Activated T-helper 17 cell treated with anti-CD3 and anti-CD28 coated beads, Interleukin-2, amount 50 U/mL, for 72 hours (primary cell): ENCODE results near the gene ADAMTS12. TPM values are rescaled to one million over a fixed set of nuclear protein-coding genes. Genes with fewer than 3 reads are reported as not detected.

ENCODE experiments used
- ATAC-seq: fragments of 150-1000 bp; cut with Tn5 transposase; replicated peaks from 2 replicates; pipeline ENCODE4 v1.10.0; 2021; ENCODE audit warnings: mild to moderate bottlenecking, moderate library complexity
- H3K27ac Mint-ChIP-seq: one replicate; pipeline ENCODE4 v1.8.0; 2022; ENCODE audit warnings: mixed read lengths
- H3K27me3 Mint-ChIP-seq: one replicate; pipeline ENCODE4 v1.8.0; 2022; ENCODE audit warnings: mixed read lengths
- H3K36me3 Mint-ChIP-seq: one replicate; pipeline ENCODE4 v1.8.0; 2022; ENCODE audit warnings: low read depth, mild to moderate bottlenecking, mixed read lengths
- H3K4me1 Mint-ChIP-seq: one replicate; pipeline ENCODE4 v1.8.0; 2022; ENCODE audit warnings: mixed read lengths
- H3K4me3 Mint-ChIP-seq: one replicate; pipeline ENCODE4 v1.8.0; 2022; ENCODE audit warnings: mild to moderate bottlenecking, mixed read lengths
- H3K9me3 Mint-ChIP-seq: one replicate; pipeline ENCODE4 v1.8.0; 2022; ENCODE audit warnings: mixed read lengths
- total RNA-seq, 2 donors: library from RNA; stranded (reverse); gene quantifications; one replicate each; pipeline ENCODE4 v1.2.3, GENCODE V29; 2022

The ADAMTS12 gene
- total RNA-seq, 2 donors from 2014 or later = not detected

DNA sequence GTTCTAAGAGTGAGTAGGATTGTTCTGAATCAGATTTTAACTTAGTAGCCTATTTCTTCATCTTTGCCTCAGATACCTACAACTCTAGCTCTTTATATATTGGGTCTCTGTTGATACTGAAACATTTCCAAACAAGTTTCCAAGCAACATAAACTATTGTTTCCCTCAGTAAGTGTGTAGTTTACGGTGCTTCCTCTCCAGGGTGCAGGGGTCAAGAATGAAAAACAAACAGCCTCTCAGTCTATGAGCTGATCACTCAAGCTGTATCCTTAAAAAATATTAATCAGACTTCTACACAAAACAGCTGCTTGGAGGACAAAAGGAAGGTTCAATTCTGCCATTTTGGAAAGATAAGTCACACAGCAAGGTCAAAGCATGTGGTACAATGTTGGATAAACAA is 75.0 kb downstream of the ADAMTS12 start:
- H3K4me1 Mint-ChIP-seq = no peaks in the 10 kb centered on the region
- H3K36me3 Mint-ChIP-seq = no peaks in the 10 kb centered on the region
- no peaks in the 10 kb centered on the region for H3K9me3 Mint-ChIP-seq
- H3K4me3 Mint-ChIP-seq = no peak overlapping the region
- H3K27me3 Mint-ChIP-seq = no peaks in the 10 kb centered on the region
- ATAC-seq = no peak
- H3K27ac Mint-ChIP-seq = no peak overlapping the region

DNA sequence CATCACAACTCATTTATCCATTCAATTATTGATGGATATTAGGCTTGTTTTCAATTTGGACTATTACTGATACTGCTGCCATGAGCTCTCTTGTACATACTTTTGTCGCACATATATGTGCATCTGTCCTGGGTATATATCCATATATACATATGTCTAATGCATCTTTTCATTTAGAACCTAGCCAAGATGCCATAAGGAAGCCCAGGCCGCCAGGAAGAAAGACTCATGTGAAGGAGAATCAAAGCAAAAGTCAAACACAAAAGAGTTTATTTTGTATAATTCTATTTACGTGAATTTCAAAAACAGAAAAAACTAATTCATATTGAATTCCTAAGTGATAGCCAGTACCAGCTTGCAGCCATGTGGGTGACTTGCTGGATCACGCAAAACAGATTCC is 79.0 kb downstream of the ADAMTS12 start:
- Mint-ChIP-seq H3K36me3 (no peaks in the 10 kb centered on the region), H3K4me3 (no peak overlapping the region), H3K9me3 (no peaks in the 10 kb centered on the region), H3K27ac (no peak overlapping the region), H3K27me3 (no peaks in the 10 kb centered on the region), H3K4me1 (no peaks in the 10 kb centered on the region)
- ATAC-seq = no peak

DNA sequence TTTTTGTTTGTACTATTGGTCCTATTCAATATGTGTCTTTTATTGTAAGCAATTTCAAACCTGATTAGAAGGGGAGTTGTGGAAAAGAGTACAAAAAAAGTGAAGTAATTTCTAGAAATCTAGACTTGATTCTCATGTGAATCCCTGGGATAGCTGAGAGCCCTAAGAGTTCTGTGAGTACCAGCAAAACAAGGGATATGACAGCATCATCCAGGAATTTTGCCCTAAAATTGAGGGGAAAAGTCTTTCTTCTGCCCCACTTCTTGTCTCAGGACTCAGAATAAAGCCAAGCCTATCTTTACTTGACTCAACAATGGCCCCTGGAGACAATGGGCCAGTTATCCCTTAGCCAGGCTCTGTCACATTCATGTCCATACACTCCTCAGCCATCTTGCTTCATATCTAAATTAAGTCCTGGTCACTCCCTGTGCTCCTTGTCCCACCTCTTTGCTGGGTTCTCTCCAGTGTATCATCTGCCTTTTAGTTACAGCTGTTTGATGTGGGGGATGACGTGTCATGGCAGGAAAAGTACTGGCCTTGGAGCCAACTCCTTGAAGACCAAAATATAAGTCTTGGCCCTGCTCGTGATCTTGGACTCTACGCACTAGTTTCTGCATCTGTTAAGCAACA is 81.2 kb downstream of the ADAMTS12 start:
- ATAC-seq = no peak
- no peaks in the 10 kb centered on the region for H3K36me3 Mint-ChIP-seq

DNA sequence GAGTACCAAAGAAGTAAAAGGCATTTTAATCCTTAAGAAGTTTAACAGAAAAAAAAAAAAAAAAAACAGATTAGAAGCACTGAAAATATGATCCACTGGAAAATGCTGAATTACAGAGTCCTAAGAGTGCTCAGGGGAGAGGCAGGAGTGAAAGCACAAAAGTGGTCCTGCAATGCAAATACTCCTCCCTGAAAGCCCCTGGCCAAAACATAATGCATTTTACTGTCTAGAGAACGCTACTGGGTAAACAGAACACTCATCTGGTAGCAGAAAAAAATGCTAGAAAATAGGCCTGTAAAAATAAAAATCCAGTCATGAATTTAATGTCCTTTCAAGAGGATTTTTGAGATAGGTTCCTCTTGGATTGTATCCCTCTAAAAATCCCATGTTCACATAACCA is 81.9 kb downstream of the ADAMTS12 start:
- no peaks in the 10 kb centered on the region for H3K4me1 Mint-ChIP-seq
- H3K4me3 Mint-ChIP-seq = no peak overlapping the region
- ATAC-seq = no peak
- H3K9me3 Mint-ChIP-seq = no peaks in the 10 kb centered on the region
- no peaks in the 10 kb centered on the region for H3K36me3 Mint-ChIP-seq
- H3K27ac Mint-ChIP-seq = no peak overlapping the region
- peaks cover 3% of the 10 kb centered on the region for H3K27me3 Mint-ChIP-seq

More for the DNA sequence above, 81.2 kb downstream of the ADAMTS12 start:
- Mint-ChIP-seq H3K27ac (no peak overlapping the region), H3K4me3 (no peak overlapping the region), H3K27me3 (no peaks in the 10 kb centered on the region), H3K4me1 (no peaks in the 10 kb centered on the region), H3K9me3 (no peaks in the 10 kb centered on the region)

DNA sequence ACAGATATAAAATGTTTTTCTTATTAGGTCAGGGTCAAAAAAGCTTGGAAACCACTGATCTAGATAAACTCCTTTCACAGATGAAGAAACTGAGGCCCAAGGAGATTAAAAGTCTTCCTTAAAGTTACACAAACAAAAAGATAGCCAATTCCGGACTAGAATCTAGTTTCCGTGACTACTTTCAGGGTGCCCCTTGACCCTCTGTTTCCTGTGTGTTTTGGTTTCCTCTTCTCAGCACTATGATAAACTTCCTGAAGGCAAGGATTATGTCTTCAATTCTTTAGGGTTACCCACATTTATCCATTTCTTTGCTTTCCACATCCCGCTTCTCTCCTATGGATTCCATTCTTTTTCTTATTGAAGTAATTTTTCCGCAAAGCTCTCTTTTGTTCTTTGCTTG is 83.1 kb downstream of the ADAMTS12 start:
- H3K4me3 Mint-ChIP-seq = no peak overlapping the region
- H3K36me3 Mint-ChIP-seq = no peaks in the 10 kb centered on the region
- H3K9me3 Mint-ChIP-seq = no peaks in the 10 kb centered on the region
- H3K27ac Mint-ChIP-seq = no peak overlapping the region
- H3K27me3 Mint-ChIP-seq = peaks cover 3% of the 10 kb centered on the region
- no peaks in the 10 kb centered on the region for H3K4me1 Mint-ChIP-seq
- no peak for ATAC-seq

DNA sequence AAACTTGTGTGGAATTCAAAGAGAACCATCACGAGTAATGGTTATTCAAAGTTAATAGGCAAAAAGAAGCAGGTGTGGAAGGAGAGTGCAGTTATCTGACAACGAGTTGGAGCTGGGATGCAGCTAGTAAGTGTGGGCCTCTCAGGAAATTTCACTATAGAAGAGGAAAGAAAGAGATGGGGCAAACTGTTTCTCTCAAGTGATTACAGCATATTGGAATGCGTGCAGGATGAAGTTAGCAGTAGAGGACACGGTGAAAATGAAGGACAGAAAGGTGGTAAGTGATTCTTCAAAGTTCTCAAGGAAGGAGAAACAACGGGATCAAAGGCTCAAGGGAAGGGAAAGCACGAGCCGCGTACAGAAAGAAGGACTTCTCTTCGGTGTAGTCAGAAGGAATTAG is 84.0 kb downstream of the ADAMTS12 start:
- Mint-ChIP-seq H3K27ac (no peak overlapping the region), H3K36me3 (no peaks in the 10 kb centered on the region), H3K4me1 (no peaks in the 10 kb centered on the region), H3K9me3 (no peaks in the 10 kb centered on the region), H3K4me3 (no peak overlapping the region), H3K27me3 (peaks cover 3% of the 10 kb centered on the region)
- no peak for ATAC-seq

DNA sequence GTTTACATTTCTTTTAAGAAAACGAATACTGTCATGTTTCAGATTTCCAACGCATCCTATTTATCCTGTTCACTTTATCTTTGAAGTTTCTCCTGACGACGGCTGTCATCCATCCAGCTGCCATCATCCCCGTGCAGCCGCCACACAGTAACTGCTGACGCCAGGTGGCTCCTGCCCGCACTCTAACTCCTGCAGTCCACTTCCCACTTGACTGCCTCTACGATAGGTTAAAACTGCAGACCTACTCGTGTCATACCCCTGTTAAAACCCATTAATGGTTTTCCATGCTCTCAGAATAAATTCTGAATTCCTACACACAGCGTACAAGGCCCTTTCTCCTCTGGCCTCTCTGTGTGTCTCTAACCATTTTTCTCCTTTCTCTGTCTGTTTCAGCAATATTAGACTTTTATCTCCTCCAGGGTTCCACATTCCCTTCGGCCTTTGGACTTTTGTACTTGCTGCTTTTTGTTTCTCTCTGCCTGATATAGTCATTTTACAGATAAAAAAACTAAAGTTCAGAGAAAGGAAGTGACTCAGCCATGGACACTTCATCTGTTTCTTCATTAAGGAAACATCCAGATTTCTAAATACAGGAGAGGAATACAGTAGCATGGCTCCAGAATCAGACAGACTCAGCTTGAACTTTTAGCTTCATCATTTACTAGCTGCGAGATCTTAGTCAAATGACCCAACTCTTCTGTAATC is 84.9 kb downstream of the ADAMTS12 start:
- ATAC-seq = no peak
- peaks cover 3% of the 10 kb centered on the region for H3K27me3 Mint-ChIP-seq
- no peak overlapping the region for H3K4me3 Mint-ChIP-seq
- no peaks in the 10 kb centered on the region for H3K36me3 Mint-ChIP-seq
- no peaks in the 10 kb centered on the region for H3K9me3 Mint-ChIP-seq
- H3K4me1 Mint-ChIP-seq = no peaks in the 10 kb centered on the region
- no peak overlapping the region for H3K27ac Mint-ChIP-seq

DNA sequence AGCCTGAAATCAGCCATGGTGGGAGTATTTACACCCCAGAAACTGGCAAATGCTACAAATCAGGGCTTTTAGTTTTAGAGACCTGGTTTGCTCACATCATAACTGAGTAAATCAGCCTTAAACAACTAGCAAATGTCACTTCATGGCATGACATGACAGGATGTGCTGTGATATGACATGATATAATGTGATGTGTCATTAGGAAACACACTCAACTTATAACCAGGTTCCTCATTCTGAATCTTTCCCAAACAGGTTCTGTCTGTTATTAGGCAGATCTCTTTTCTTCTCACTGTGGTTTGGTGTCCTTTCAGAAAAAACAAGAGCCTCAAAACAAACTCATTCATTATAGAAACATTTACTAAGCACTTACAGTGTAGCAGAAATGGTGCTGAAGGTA is 90.5 kb downstream of the ADAMTS12 start:
- H3K27me3 Mint-ChIP-seq = peaks cover 6% of the 10 kb centered on the region
- H3K9me3 Mint-ChIP-seq = no peaks in the 10 kb centered on the region
- no peaks in the 10 kb centered on the region for H3K4me1 Mint-ChIP-seq
- no peak overlapping the region for H3K27ac Mint-ChIP-seq
- ATAC-seq = no peak
- no peaks in the 10 kb centered on the region for H3K36me3 Mint-ChIP-seq
- H3K4me3 Mint-ChIP-seq = no peak overlapping the region

DNA sequence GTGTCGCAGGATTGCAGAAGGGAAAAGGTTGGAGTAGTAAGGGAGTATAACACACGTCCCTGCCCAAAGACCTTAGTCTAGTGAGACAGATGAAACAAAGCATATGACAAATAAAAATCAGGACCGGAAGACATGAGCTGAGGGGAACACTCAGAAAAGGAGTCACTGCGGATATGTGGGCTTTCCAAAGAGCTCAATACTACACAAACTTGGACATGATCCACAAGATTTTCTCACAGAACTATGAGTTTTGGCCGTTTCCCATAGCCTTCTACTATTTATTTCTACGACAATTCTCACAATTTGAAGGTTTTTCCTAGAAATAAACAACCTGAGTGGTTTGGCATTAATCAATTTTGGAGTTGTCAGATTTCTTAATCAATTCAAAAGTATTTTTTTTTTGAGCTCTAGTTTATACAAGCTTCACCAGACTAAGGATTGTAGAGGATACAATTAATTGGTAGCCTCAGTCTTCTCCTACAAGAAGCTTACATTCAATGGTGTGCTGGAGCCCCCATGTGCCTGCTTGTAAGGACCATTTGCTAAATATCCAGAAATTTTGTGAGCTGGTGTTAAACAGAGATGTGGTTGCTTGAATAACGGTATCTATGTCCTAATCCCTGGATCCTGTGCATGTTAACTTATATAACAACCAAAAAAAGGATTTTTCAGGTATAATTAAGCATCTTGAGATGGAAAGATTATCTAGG is 91.4 kb downstream of the ADAMTS12 start:
- H3K36me3 Mint-ChIP-seq = no peaks in the 10 kb centered on the region
- no peak overlapping the region for H3K27ac Mint-ChIP-seq
- no peaks in the 10 kb centered on the region for H3K4me1 Mint-ChIP-seq
- no peaks in the 10 kb centered on the region for H3K9me3 Mint-ChIP-seq
- ATAC-seq = no peak
- peaks cover 5% of the 10 kb centered on the region for H3K27me3 Mint-ChIP-seq
- no peak overlapping the region for H3K4me3 Mint-ChIP-seq

DNA sequence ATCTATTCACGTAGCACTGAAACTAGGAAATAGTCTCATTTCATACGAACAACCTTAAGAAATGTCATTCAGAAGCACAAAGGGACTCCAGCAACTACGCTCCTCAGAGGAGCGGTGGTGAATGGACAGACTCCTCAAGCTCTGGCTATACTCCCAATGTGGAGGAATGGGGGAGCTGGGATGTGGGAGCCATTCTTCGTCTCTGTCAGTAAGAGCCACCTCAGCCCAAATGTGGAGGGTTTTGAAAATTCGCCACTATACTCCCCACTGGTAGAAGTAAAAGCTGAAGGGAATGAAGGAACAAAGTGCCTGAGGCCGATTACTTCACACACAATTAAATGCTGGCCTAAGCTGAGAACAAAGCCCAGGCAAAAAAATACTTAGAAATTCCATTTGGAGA is 96.3 kb downstream of the ADAMTS12 start:
- no peak overlapping the region for H3K4me3 Mint-ChIP-seq
- ATAC-seq = no peak
- H3K9me3 Mint-ChIP-seq = no peaks in the 10 kb centered on the region
- no peaks in the 10 kb centered on the region for H3K36me3 Mint-ChIP-seq
- no peak overlapping the region for H3K27ac Mint-ChIP-seq
- H3K27me3 Mint-ChIP-seq = peaks cover 8% of the 10 kb centered on the region
- no peaks in the 10 kb centered on the region for H3K4me1 Mint-ChIP-seq

DNA sequence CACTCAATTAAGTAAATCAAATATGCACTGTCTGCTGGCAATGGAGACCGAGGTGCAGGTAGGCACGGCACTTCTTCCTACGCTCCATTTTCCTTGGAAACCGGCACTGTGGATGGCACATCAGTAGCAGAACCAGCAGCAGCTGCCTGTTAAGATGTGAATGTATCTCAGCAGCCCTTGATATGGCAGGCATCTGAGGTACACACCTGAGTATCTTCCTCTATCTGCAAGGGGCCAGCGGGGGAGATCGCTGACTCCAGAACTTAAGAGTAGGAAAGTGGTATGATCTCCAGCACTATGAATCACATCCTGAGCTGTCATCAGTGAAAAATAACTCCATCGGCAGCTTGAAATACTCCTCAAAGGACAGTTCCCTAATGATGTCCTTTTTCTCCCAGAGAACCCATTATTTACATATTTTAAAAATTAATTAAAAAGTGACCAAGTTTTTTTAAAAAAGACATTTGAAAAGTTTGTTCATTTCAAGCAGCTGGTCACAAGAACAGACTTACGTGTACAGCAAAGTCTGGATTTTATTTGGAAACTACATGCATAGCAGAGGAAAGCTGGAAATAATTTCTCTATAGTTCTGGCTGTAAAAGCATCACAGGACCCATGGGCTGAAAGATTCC is 97.1 kb downstream of the ADAMTS12 start:
- ATAC-seq = no peak
- Mint-ChIP-seq H3K4me3 (no peak overlapping the region), H3K27me3 (peaks cover 5% of the 10 kb centered on the region), H3K27ac (no peak overlapping the region), H3K4me1 (no peaks in the 10 kb centered on the region), H3K9me3 (no peaks in the 10 kb centered on the region), H3K36me3 (no peaks in the 10 kb centered on the region)

DNA sequence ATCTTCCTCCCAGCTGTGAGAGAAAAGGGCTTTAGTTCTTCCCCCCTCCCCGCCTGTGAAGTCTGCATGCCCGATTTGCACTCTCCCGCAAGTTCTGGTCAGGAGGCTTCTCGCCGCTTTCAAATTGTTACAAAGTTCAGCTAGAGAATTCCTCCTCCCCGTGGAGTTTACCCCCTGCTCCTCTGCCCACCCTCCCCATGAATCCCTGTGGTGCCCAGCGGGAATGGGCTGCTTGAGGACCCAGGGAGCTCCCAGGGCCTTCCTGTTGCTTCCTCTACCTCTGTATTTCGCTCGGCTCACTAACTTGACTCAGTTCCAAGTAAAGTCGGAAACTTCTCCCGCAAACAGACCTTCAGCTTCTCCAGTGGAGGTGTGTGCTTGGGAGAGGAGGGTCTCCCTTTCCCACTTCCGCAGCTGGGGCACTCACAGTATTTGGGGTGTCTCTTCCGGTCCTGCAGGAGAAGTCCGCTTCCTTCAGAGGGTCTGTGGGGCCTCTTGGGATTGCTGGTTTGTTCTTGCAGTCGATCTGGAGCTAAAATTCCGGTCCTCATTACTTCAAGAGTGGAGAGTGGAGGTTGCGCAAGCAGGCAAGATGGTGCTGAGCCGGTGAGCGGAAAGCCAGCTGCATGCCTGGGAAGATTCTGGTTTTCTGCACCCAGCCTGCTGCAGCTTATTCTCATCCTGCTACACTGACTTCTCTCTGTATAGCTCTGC is 97.8 kb downstream of the ADAMTS12 start:
- H3K27me3 Mint-ChIP-seq = peaks cover 5% of the 10 kb centered on the region
- no peaks in the 10 kb centered on the region for H3K9me3 Mint-ChIP-seq
- H3K4me3 Mint-ChIP-seq = no peak overlapping the region
- H3K27ac Mint-ChIP-seq = no peak overlapping the region
- no peak for ATAC-seq
- H3K36me3 Mint-ChIP-seq = no peaks in the 10 kb centered on the region
- no peaks in the 10 kb centered on the region for H3K4me1 Mint-ChIP-seq

DNA sequence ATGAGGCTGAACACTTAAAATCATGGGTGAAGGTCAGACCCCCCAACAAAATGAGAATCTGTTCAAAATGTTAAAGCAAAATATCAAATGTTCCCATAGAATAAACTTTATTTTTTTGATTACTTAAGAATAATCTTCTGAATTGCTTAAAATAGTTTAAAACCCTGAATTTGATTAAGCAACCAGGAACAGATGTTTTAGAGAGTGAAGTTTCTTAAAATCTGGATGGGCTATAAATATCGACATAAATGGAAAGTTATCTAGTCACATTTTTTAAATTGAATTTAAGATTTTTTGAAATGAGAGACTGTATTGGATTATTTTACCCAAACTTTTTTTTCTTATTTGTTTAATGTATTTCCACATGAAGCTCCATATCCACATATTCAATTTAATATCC is 98.5 kb downstream of the ADAMTS12 start:
- Mint-ChIP-seq H3K27ac (no peak overlapping the region), H3K4me3 (no peak overlapping the region), H3K4me1 (no peaks in the 10 kb centered on the region), H3K36me3 (no peaks in the 10 kb centered on the region), H3K27me3 (peaks cover 5% of the 10 kb centered on the region), H3K9me3 (no peaks in the 10 kb centered on the region)
- ATAC-seq = no peak

DNA sequence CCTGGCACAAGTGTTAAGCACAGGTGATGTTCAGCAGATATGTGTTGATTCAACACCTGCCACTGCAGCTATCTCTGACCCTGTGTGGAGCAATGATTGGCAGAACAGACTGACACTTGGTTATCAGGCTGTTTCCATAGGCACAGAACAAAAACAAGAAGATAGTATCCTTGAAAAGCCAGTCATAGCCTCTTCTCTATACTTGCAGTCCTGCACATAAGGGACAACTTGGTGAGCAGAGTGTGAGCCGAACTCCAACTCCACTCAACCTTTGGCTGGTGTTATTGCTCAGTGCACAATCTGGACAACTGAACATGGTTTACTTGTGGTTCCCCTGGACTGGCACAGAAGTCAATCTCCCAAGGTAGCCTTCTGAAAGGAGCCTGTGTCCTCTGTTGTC is 99.2 kb downstream of the ADAMTS12 start:
- H3K36me3 Mint-ChIP-seq = no peaks in the 10 kb centered on the region
- H3K27me3 Mint-ChIP-seq = peaks cover 5% of the 10 kb centered on the region
- no peak for ATAC-seq
- no peaks in the 10 kb centered on the region for H3K9me3 Mint-ChIP-seq
- no peaks in the 10 kb centered on the region for H3K4me1 Mint-ChIP-seq
- H3K4me3 Mint-ChIP-seq = no peak overlapping the region
- no peak overlapping the region for H3K27ac Mint-ChIP-seq
